ENCODE measurements around the gene DOCK2.
"Not testable (repeated sequence)": the region's sequence is repeated elsewhere in the genome, so short reads cannot be mapped to it uniquely, and the experiment has no call there.

The DOCK2 gene

GRCh38 chr5:169817031-169817430 is 180.0 kb downstream of the DOCK2 start:
- DNase-seq (ENCODE audit: low spot score): no peak

GRCh38 chr5:169826618-169827017 is 189.5 kb downstream of the DOCK2 start:
- DNase-seq (ENCODE audit: low spot score): no peak

GRCh38 chr5:169827769-169828168 is 190.7 kb downstream of the DOCK2 start:
- DNase-seq (ENCODE audit: low spot score): no peak

- DNase-seq (ENCODE audit: low spot score): no peak
These were observed 191.3 kb downstream of the DOCK2 start for GRCh38 chr5:169828385-169828784.

GRCh38 chr5:169831331-169831730 is 194.3 kb downstream of the DOCK2 start:
- no peak for DNase-seq (ENCODE audit: low spot score)

GRCh38 chr5:169832304-169832703 is 195.2 kb downstream of the DOCK2 start:
- no peak for DNase-seq (ENCODE audit: low spot score)

- no peak for DNase-seq (ENCODE audit: low spot score)
These were observed 195.8 kb downstream of the DOCK2 start for GRCh38 chr5:169832845-169833244.

- not testable (repeated sequence) for DNase-seq (ENCODE audit: low spot score)
These were observed 196.7 kb downstream of the DOCK2 start for GRCh38 chr5:169833681-169834292.

GRCh38 chr5:169834540-169834939 is 197.5 kb downstream of the DOCK2 start:
- DNase-seq (ENCODE audit: low spot score): not testable (repeated sequence)

GRCh38 chr5:169836835-169837536 is 199.9 kb downstream of the DOCK2 start:
- DNase-seq (ENCODE audit: low spot score): no peak

GRCh38 chr5:169837686-169838085 is 200.6 kb downstream of the DOCK2 start:
- DNase-seq (ENCODE audit: low spot score): no peak

- DNase-seq (ENCODE audit: low spot score): no peak
These were observed 201.6 kb downstream of the DOCK2 start for GRCh38 chr5:169838688-169839087.

GRCh38 chr5:169840405-169840804 is 203.3 kb downstream of the DOCK2 start:
- no peak for DNase-seq (ENCODE audit: low spot score)

GRCh38 chr5:169842699-169843098 is 205.6 kb downstream of the DOCK2 start:
- DNase-seq (ENCODE audit: low spot score): no peak

- DNase-seq (ENCODE audit: low spot score): no peak
These were observed 210.4 kb downstream of the DOCK2 start for GRCh38 chr5:169847519-169847918.

GRCh38 chr5:169848271-169848670 is 211.2 kb downstream of the DOCK2 start:
- DNase-seq (ENCODE audit: low spot score): no peak

- no peak for DNase-seq (ENCODE audit: low spot score)
These were observed 211.7 kb downstream of the DOCK2 start for GRCh38 chr5:169848792-169849191.

GRCh38 chr5:169850409-169850808 is 213.3 kb downstream of the DOCK2 start:
- no peak for DNase-seq (ENCODE audit: low spot score)

GRCh38 chr5:169851321-169851850 is 214.3 kb downstream of the DOCK2 start:
- DNase-seq (ENCODE audit: low spot score): no peak

GRCh38 chr5:169856571-169856970 is 219.5 kb downstream of the DOCK2 start:
- no peak for DNase-seq (ENCODE audit: low spot score)

GRCh38 chr5:169860585-169860984 is 223.5 kb downstream of the DOCK2 start:
- no peak for DNase-seq (ENCODE audit: low spot score)

- DNase-seq (ENCODE audit: low spot score): no peak
These were observed 224.4 kb downstream of the DOCK2 start for GRCh38 chr5:169861433-169861832.

- no peak for DNase-seq (ENCODE audit: low spot score)
These were observed 224.9 kb downstream of the DOCK2 start for GRCh38 chr5:169861934-169862333.

- DNase-seq (ENCODE audit: low spot score): no peak
These were observed 225.3 kb downstream of the DOCK2 start for GRCh38 chr5:169862391-169862811.
